Activated naive CD4-positive, alpha-beta T cell treated with anti-CD3 and anti-CD28 coated beads, Interleukin-2, amount 50 U/mL, for 16 hours (primary cell): ENCODE measurements around the gene C16orf74.

Source experiments
- DNase-seq: peaks from one replicate; pipeline ENCODE4 v3.0.0-alpha.2; 2020

The C16orf74 gene

DNA sequence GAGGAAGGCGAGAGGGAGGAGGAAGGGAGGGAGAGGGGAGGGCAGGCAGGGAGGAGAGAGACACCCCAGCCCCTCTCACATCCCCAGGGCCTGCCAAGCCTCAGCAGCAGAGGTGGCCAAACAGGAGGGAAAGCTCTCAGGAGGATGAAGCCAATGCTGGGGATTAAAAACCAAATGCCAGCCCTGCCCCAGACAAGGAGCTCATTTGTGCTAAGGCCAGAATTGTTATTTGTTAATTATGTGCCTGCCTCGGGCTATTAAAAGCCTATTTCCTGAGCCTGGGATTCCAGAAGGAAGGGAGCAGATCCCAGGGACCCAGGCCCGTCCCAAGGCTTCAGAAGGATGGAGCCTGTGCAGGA is 34.2 kb downstream of the C16orf74 start:
- DNase-seq, result no peak

DNA sequence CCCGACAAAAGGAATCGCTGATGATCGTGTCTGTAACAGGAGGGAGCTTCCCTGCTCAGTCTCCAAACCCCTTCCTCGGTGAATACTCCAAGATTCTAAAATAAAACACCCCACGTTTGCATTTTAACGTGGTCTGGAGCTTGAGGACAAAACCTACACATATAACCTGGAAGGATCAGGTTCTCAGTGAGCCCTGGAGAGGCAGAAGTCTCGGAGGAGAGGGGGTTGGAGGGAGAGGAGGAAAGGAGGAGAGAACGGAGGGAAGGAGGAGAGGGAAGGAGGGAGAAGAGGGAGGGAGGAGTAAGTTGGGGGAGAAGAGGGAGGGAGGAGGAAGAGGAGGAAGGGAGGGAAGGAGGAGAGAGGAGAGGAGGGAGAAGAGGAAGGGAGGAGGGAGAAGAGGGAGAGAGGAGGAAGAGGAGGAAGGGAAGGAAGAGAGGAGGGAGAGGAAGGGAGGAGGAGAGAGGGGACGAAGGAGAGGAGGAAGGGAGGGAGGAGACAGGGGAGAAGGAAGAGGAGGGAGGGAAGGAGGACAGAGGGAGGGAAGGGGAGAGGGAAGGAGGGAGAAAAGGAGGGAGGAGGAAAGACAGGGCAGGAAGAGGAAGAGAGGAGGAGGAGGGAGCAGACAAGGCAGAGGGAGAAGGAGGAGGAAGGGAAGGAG is 34.7 kb downstream of the C16orf74 start:
- no peak for DNase-seq

DNA sequence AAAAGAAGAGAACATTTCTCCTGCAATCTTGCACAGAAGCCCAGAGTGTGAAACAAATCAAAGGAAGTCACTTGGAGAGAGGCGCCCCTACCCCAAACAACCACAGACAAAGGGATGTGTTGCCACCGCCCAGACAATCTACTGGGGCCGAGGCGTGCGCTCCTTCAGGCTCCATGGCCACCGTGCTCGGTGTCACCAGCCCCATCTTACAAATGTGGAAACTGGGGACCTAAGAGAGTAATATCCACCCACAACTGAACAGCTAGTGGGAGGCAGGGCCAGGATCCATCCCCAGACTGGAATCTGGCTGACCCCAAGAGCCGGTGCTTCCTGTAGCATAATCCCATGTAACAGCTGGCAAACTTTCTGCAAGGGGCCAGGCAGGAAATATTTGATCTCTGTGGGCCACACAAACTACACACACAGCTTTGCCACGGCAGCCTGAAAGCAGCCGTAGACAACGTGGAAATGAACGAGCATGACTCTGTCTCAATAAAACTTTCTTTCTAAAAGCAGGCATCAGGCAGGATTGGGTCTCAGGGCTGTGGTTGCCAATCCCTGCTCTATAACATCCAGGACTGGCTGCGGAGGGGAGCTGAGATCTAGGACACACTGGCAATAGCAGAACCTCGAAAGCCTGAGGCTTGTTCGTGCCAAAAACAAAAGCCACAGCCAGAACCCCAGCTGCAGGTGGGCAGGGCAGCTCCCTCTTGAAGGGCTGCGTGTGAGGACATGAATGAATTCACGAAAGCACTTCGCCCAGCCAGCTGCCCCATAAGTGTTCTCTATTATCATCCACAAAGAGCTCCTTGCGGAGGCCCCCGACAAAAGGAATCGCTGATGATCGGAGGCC is 35.5 kb downstream of the C16orf74 start:
- no peak for DNase-seq

DNA sequence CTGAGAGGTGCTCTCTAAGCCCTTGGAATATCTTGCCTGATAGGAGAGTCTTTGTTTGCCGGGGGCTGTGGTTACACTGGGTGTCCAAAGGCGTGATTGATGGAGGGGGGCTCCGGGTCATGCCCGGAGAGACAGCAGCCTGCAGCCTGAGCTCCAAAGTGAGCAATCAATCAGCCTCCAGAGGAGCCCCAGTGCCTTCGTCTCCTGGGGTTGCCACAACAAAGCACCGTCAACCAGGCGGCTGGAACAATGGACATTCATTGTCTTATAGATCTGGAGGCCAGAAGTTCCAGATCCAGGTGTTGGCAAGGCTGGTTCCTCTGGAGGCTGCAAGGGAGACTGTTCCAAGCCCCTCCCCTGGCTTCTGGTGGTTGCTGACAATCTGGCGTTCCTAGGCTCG is 38.1 kb downstream of the C16orf74 start:
- DNase-seq, result no peak

DNA sequence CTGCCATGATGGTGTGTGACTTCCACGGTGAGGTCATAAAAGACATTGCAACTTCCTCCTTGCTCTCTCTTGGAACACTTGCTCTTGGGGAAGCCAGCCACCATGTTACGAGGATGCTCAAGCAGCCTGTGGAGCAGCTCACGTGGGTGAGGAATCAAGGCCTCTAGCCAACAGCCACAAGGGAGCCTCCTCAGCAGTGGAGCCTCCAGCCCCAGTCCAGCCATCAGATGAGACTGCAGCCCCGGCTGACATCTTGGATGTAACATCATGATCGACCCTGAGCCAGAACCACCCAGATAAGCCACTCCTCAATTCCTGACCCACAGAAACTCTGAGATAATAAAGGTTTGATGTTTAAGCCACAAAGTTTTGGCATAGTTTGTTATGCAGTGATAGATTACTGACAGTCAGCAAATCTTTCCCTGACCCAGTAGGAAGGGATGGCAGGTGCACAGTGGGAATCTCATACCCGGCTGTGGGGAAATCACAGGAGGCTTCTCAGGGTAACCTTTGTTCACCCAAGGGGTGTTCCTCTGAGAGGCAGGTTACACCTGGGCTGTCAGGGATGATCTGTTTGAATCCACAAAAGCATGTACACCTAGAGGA is 38.8 kb downstream of the C16orf74 start:
- DNase-seq, result no peak

DNA sequence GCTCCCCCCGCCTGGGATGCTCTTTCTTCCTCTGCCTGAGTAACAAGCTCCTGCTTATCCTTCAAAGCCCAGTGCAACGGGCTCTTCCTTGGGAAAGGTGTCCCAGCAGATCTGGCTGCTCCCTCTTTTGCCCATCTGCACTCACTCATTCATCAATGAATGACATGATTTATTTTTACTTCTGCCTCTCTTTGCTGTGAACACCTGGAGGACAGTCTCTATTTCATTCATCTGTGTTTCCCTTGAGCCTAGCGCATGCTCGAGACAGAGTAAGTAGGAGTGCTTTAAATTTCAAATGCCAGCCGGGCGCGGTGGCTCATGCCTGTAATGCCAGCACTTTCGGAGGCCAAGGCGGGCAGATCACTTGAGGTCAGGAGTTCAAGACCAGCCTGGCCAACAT is 40.2 kb downstream of the C16orf74 start:
- DNase-seq, result no peak

DNA sequence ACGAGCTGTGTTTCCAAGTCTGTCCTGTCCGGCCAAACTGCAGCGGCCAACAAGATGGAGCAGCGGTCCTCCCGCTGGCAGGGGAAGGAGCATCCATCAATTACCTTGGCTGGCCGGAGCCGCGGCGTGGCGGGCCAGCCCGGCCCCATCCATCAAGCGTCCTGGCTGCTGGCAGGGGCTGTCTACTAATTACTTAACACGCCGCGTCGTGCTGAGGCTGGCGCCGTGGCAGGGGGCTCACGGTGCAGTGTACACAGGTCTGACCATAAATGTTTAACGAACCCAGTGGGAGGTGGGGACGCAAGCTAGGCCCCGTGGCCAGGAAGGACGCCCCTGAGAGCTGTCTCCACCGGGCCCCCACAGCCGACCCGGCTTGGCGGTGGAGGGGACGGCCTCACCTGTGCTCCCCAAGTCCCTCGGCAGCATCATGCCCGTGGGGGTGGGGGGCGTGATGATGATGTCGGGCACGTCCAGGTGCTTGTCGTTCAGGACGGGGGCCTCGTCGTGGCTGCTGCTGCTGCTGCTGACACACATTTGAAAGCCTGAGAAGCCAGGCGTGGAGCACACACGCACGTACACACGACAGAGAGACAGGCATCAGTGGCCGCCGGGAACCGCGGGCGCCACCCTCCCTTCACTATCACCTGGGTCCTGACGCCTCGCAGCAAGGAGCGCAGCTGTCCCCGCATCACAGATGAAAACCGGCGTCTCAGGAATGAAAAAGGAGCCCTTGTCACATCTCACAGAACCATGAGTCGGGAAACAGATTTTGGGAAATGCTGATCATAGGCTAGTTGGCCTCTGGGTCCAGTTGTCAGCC is 40.9 kb downstream of the C16orf74 start:
- DNase-seq, result no peak

DNA sequence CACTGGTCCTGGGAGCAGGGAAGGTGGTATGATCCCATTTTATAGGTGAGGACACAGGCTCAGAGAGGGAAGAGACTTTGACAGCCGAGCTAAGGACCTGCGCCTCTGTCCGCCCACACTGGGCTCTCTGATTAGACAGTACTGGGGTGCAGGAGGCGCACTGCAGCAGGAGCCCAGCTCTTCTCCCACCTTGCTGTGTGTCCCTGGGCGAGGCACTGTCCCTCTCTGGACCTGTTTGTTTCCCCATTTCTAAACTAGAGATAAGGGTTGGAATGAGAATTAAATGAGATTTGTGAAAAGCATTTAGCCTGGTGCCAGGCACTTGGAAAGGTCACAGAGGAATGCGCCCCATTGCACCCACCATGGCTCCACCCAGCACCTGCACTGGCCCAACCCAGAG is 42.6 kb downstream of the C16orf74 start:
- no peak for DNase-seq

DNA sequence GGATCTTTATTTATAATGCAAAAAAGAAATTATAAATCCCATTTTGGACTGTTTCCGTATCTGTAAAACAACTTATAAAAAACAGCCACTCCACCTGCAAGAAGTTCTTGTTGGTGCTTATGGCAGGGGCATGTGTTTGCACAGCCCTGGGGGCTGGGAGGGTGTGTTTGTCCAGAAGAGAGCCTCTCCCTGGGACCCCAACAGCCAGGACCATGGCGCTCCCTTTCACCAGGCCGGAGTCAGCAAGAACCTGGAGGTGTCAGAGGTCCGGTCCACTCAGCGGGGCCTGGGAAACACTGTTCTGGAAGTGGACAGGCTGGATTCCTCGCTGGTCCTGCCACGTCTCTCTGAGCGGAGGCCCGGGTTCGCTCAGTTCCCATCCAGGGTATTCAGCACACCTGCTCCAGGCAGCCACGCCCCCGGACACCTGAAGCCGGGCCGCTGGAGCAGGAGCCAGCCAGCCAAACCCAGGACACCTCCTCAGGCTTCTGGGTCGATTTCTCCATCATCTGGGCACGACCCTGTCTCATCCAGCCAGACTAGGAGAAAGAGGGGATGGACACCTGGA is 43.3 kb downstream of the C16orf74 start:
- DNase-seq, result no peak

DNA sequence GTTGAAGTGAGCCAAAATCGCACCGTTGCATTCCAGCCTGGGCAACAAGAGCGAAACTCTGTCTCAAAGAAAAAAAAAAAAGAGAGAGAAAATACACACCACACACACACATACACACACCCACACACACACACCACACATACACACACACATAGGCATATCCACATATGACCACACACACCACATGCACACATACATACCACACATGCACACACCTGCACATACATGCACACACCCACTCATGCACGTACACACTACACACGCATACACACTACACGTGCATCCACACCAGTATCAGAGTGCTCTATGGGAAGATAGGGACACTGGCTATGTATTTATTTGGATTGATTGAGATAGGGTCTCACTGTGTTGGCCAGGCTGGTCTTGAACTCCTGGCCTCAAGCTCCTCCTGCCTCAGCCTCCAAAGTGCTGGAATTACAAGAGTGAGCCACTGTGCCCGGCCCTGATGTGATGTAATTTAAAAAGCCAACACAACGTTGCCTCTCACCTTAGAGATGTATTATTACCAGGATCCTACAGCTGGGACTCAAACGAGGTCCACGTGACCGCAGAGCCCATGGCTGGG is 44.4 kb downstream of the C16orf74 start:
- DNase-seq, result no peak

DNA sequence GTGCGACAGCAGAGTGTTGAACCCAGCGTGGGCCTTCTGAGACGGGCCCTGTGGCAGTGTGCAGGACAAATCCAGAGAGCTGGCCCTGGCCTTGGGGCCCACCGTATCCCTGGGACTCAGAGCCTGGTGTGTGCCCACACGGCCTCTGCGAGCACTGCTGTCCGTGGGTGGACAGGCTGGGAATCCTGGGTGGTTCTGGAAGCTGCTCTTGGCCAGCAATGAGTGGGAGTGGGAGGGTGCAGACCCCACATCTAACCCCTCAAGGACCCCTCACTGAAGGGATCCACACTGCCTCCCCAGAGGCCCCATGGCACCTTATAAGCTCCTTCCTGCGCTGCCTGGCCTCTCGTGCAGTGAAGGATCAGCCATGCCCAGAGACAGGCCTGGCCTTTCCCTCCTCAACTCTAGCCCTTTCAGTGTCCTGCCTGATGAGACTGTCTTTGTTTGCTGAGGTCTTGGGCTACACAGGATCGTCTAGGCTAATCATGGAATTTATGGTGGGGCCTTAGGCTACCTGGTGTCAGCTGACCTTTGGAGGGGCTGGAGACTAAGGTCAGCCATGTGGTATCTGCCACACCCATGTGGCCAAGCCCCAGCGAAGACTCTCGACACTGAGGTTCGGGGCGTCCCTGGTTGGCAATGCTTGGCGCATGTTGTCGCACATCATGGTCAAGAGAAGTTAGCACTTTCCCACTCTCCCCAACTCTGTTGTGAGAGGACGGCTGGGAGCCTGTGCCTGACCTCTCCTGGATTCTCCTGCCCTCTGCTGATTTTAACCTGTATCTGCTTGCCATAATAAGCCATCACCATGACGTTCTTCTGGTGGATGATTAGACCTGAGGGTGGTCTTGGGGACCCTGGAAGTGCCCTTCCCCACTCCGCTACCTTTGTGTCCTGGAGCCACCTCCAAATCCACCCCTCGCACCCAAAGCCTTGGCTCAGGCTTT is 45.7 kb downstream of the C16orf74 start:
- no peak for DNase-seq

DNA sequence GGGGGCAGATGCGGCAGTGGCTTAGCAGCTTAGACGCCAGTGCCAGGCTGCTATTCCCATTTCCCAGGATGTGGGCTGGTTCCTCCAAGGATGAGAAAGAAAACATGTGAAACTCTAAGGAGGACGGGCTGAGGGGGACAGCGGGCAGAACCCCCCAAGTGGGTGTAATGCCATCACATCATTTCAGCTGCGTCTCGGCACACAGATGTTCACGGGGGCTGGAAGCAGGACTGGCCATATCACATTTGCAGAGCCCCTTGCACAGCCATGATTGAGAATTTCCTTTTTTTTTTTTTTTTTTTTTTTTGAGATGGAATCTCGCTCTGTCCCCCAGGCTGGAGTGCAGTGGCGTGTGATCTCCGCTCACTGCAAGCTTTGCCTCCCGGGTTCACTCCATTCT is 46.9 kb downstream of the C16orf74 start:
- no peak for DNase-seq

DNA sequence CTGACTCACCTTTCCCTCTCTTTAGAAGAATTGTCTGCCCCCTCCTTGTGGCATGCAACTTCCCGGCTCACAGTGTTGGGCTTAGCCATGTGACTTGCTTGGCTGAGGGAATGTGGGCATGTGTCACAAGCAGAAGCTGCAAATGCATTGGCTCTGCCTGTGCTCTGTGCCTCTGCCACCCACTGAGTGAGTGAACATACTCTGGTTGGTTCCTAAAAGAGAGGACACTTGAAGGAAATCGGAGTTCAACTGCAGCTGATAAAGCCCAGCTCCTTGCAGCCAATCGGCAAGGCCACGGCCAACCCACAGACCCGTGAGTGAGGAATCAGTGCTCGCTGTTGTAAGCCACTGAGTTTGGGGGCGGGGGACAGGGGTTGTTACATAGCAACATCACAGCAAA is 51.3 kb downstream of the C16orf74 start:
- DNase-seq, result no peak

DNA sequence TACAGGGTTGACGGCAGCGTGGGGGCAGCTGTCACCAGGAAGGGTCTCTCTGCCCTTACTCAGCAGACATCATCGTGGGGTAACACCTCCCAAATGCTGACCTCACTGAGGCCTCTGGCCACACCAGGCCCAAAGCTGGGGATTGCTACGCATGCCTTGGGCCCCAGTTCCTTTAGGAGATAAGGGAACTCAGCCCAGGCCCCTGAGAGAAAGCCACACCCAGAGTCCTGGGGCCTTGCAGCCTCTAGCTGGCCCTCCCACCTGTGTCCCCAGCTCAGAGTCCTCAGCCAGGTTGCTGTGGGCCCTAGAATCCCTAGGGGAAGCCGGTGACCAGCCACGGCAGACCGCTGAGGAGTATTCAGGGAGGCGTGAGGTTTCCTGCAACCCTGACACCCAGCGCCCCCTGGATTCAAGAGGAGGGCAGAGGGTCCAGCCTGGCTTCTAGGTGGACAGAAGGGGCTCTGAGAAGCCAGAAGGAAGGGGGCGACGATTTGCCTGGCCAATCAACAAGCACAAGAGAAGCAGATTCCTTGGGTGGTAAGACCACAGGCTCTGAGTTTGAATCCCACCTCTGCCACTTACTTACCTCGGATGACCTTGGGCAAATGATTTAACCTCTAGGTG is 51.8 kb downstream of the C16orf74 start:
- no peak for DNase-seq

DNA sequence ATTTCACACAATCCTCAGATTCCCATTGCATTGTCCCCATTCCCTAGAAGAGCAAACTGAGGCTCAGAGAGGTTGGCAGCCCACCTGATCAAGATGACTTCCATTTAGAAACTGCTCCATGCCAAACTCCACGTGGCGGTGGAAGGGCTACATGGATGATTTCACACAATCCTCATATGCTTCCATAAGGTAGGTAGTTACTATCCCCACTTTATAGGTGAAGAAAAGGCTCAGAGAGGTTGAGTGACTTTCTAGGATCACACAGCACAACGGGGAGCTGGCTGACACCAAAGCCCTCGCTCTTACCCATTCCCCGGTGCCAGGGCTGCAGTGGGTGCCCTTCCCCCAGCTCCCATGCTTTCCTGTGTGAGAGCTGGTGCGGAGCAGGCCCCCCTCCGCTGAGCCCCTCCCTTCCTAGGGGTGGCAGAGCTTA is 52.4 kb downstream of the C16orf74 start:
- no peak for DNase-seq

DNA sequence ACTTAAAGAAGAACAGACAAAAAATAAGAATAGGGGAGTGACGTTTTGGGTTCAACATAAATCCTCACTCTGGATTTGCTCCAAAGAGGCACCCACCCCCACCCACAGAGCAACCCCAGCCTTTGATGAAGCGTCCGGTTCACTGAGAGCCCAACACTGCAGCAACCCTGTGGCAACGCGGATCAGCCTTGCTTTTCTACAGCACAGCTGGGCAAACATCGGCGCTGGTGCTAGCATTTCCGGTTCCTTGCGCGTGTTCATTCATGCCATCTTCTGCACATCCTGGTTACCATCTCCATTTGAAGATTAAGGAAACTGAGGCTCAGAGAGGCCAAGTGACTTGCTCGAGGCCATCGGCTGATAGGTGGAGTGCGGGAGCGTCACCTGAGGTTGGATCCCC is 53.5 kb downstream of the C16orf74 start:
- no peak for DNase-seq

DNA sequence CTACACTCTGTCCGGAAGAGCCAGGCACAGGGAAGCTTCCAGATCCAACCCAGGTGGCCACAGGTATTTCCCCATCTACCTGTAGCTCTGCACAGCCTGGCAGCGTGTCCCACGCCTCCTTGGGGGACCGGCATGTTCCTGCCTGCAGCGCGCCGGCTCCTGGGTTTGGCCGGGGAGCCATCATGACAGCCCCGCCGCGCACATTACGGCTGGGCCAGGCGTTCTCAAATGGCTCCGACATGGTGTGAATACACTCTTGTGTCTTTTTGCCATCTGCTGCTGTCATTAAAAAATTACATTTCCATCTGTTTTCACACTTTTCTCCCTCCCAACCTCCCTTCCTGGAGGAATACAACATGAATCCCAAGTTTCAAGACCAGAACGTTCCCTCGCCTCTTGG is 54.1 kb downstream of the C16orf74 start:
- DNase-seq, result no peak

DNA sequence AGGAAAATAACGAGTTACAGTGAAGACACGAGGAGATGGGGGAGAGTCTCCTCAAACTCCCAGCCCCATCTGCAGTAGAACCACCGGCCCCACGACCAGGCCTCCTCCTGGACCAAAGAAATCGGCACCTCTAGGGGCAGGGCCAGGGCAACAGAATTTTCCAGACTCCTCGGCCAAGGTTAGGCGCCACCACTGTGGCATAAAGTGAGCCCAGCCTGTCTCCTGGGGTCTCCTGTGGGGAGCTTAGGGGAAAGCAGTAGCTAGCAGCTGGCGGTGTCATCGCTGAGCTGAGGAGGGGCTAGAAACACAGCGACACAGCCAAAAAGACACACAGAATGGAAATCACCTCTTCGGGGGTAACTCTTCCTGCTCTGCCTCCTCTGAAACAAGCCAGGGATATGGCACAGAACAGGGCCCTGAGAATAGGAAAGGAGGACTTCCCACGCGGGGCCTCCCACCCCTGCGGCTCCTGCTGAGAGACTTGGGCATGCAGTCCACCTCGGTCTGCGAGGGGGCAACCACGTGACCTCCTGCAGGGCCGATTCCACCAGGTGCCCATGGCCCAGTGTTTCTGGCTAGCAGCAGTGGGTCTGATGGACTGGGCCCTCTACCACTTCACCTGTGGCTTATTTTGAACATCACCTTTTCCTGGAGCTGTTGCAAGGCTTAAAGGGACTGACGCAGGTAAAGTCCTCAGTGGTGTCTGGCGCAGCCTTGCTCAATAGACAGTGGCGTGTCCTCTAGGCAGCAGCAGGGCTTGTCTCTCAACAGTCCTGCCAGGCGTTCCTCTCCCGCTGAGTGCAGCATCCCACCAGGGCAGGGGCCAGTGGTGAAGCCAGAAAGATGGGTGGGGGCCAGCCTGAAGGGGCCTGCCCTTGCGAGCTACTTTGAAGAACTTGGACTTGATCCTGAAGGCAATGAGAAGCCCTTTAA is 55.4 kb downstream of the C16orf74 start:
- DNase-seq, result no peak

DNA sequence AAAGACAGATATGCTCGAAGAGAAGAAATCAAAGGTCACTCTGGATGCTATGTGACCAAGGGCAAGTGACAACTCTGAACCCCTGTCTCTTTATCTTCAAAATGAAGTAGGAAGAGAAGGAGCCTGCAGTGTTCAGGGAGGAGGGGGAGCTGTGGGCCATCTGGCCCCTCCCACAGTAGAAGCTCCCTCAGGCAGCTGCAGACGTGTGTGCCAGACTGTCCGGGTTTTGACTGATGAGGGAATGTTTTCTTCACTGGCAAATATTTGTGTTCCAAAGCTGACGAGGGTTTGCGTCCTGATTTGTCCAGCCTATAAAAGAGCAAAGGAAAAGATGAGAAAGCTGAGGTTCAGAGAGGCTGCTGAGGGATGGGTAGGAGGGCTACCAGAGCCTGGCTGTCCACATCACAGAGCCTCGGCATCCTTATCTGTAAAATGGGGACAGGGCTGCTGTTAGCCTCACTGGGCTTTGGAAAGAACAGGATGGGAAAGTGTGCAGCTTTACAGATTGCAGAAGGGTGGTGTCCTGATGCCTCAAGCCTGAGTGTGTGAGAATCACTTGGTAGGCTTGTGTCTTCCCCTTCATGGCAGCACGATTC is 60.3 kb downstream of the C16orf74 start:
- DNase-seq, result no peak
